ENCODE data around the gene CMTM7.
"Not testable (repeated sequence)": the region's sequence is repeated elsewhere in the genome, so short reads cannot be mapped to it uniquely, and the experiment has no call there.

Gene CMTM7

GRCh38 chr3:32438596-32439344, 47.1 kb downstream of the CMTM7 start:
- DNase-seq: no peak

- not testable (repeated sequence) for DNase-seq
Observed at GRCh38 chr3:32439421-32439820, 47.8 kb downstream of the CMTM7 start.

DNA sequence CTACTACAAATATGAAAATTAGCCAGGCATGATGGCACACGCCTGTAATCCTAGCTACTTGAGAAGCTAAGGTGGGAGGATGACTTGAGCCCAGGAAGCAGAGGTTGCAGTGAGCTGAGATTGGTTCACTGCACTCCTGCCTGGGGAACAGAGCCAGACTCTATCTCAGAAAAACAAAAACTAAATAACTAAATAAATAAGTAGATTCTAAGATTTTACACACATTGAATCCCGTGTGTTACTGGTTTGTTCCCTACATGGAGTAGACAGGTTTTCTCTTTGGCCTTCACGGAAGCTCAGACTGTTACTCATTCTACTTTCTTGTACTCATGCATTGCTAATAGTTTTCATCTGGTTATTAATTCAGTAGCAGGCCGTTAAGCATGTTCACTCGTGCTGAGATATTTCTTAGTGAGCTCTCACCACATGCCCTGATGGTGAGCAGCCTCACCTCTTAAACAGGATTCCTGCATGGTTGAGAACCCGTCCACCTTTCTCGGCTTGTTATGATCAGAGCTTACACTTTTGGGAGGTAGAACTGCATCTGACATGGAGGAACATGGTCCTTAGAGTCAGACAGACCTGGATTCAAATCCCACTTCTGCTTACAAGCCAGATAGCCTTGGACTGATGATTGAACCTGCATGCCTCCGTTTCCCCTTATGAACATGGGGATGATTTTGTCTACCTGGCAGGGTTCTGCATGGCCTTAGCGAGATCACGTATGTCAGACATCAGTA, 49.1 kb downstream of the CMTM7 start:
- DNase-seq: no peak

DNA sequence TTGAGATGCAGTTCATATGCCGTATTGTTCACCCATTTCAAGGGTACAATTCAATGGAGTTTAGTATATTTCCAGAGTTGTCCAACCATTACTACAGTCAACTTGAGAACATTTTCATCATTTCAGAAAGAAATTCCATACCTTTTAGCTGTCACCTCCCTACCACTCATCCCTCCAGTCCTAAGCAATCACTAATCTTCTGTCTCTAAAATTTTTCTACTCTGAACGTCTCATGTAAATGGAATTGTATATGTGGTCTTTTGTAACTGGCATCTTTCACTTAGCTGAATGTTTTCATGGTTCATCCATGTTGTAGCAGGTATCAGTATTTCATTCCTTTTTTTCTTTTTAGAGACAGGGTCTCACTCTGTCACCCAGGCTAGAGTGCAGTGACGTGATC, 51.1 kb downstream of the CMTM7 start:
- no peak for DNase-seq

GRCh38 chr3:32443478-32443877, 51.8 kb downstream of the CMTM7 start:
- DNase-seq: no peak

DNA sequence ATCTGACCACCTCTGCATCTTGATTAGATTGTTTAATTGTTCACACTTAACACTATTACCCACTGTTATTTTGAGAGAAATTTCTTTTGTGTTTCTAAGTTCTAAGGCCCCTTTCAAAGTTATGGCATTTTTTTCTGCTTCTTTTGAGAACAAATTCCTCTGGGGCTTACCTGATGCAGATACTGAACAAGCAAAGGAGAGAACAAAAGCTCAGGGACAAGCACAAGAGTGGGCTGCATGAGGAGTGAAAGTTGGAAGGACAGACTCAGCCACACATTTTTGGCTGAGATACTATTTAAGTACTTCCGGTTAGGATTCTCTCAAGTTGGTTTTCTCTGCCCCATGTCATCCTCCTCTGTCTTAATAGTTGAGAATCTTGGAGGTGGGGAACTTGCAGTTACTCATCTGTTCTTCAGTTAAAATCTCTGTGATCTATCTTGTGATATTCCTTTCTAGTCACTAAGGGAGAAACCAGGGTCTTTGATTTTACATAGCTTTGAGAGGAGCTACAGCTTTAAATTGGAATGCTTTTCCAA, 56.3 kb downstream of the CMTM7 start:
- no peak for DNase-seq

GRCh38 chr3:32448686-32449474, 57.2 kb downstream of the CMTM7 start:
- DNase-seq: no peak

DNA sequence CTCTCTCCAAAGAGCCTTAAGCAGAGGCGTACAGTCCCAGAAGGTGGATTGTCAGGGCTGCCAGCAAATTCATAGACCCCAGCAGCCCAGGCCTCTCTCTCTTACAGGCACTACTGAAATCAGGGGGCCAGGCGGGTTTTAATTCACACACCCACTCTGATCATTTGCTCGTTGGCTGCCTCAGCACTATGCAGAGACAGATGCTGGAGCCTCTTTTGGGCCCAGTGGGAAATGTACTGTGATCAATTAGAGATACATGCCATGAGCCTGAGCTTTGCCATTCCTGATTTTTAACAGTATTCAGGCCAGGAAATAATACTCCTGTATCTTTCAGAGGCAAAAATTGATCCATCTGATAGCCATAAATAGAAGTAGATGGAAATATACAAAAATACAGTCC, 58.0 kb downstream of the CMTM7 start:
- DNase-seq: no peak

DNA sequence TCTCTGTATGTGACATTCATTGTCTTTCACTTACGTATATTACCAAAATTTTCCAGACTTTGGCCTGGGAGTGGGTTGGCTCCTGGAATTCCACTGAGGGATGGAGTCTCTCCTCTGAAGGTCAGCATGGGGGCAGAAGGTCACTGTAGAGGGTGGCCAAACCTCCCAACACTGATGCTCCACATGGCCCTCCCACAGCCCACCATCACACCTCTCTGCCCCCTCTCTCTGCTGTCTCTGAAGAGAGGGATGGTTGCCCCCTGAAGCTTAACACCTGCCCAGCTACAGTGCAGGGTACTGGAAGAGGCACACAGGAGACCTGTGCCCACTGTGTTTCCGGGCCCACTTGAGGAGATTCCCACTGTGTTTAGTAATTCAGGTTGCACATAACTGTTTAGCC, 58.8 kb downstream of the CMTM7 start:
- DNase-seq: no peak

GRCh38 chr3:32450992-32451659, 59.5 kb downstream of the CMTM7 start:
- no peak for DNase-seq

DNA sequence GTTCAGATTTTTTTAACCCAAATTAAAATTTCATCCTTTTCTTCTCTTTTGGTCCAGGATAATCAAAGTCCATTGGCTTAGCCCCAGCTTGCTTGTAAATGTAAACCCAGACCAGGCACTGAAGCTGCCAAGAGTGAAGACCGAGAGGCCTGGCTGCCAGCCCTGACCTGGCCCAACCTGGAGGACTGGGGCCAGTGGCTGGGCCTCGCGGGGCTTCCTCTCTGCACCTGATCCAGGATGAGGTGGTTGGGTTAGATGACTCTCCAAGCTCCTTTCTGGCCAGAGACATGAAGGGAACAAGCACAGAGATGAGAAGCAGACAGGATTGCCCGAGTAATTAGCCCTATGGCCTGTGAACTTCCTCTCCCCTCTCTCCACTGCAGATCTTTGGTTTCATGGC, 60.4 kb downstream of the CMTM7 start:
- DNase-seq: no peak

DNA sequence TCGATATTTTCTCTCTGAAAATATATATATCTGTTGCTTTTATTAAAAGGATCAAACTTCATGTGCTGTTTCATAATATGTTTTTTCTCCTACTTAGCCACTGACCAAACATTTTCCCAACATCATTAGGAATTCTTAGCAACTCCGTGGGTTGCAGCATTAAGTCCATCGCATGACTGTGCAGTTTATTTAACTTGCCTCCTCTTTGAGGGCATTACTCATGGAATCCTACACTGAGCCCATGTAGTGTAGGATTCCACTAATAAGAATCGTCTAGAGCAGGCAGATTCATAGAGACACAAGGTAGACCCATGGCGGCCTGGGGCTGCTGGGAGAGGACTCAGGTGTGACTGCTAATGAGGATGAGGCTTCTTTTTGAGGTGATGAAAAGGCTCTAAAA, 61.7 kb downstream of the CMTM7 start:
- no peak for DNase-seq

DNA sequence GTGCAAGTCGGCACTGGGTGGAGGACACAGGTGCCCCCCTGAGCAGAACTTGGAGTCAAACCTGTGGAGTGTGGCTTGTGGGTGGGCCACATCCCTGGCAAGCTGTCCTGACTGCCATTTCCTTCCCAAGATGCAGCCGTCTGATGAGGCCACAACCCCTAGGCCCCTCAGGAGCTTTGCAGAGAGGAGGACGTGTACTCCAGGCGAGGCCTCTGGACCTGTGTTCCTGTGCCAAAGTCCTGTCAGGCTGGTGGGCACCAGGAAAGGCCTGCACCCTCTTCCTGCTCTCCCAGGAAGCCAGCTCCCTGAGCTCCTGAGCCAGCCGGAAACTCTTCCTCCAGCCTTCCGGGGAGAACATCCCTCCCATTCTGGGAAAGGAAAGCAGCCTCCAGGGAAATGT, 62.5 kb downstream of the CMTM7 start:
- no peak for DNase-seq

GRCh38 chr3:32454731-32455608, 63.3 kb downstream of the CMTM7 start:
- no peak for DNase-seq

- no peak for DNase-seq
Observed at GRCh38 chr3:32455609-32456428, 64.2 kb downstream of the CMTM7 start.

DNA sequence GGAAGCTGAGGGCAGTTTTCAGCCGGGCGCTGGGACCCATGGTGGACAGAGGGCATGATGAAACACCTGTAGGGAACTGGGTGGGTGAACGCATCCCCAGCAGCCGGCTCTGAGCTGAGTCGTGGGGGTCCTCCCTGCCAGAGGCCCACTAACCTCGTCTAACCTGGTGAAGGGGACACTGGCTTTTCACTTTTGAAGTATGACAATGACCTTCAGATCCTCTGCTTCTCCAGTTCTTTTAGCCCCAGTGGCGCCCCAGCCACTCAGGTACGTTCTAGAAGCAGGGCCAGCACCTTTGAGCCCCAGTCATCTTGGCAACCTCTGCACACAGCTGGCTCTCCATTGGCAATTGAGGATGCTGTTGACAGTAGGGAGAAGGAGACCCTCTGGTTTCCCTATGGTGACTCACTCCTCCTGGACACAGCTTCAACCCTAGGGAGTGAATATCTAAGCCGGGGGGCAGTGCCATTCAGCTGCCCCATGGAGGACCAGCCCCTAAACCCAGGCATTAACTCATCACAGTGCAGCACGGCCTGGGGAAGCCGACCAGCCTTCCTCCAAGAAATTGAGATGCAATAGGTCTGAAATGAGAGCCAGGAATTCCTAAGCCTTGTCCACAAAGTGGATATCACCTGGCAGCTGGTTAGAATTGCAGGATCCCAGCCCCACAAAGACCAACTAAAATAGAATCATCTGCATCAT, 64.9 kb downstream of the CMTM7 start:
- no peak for DNase-seq

- no peak for DNase-seq
Observed at GRCh38 chr3:32457971-32458471, 66.4 kb downstream of the CMTM7 start.

DNA sequence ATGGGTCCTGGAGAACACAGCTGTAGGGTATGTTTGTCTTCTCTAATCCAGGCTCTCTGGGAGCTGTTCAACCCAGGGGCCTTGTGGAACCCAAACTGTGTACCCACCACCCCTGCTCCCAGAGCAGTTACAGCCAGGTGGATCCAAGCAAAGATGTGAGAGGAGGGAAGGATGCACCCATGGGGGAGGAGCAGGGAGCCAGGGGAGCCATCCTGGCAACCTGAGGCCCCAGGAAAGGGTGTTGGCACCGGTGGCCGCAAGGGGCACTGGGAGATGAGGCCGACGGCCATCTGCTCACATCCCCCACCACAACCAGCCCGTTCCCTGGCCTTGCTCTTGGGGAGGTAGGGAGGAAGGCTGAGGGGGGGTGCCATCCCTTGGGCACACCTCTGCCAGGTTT, 67.8 kb downstream of the CMTM7 start:
- no peak for DNase-seq

- DNase-seq: no peak
Observed at GRCh38 chr3:32460031-32460749, 68.5 kb downstream of the CMTM7 start.

Data from NCI-H2107 (cell line).